IMR-90 (cell line): ENCODE data around the gene ABHD2. TPM values are rescaled to one million over a fixed set of nuclear protein-coding genes. Genes with fewer than 3 reads are reported as not detected.

Experiments used
- ATAC-seq: fragments of 200-7000 bp; cut with Tn5 transposase; 2 replicates; pipeline ENCODE4 v1.9.1; 2020; ENCODE audit warnings: low read depth, mild to moderate bottlenecking, moderate library complexity
- BruUV-seq: library from RNA; stranded (reverse); fragments of 400-500 nt; replicated peaks from 2 replicates; lab custom pipeline; 2021; lab: Mats Ljungman, UMichigan
- CTCF ChIA-PET: fragments of 300-600 bp; formaldehyde crosslinking; extraction: SDS; loops from one replicate; lab custom pipeline; 2021; ENCODE audit warnings: antibody characterized with exemption; lab: Yijun Ruan, JAX
- POLR2A ChIA-PET: fragments of 300-600 bp; sonication (Branson Sonifier 250); formaldehyde crosslinking; loops from one replicate; lab custom pipeline; 2022; ENCODE audit warnings: antibody characterized with exemption; ENCODE audit not compliant: unreplicated experiment; lab: Charles Lee
- DNase-seq: peaks from one replicate; pipeline ENCODE4 v3.0.0; 2013
- H2AFZ ChIP-seq: replicated peaks from 2 replicates; pipeline ENCODE3; 2013; ENCODE audit warnings: low read length, mild to moderate bottlenecking; ENCODE audit not compliant: poor library complexity
- H2AK5ac ChIP-seq: 2 replicates; pipeline ENCODE4 v1.6.1; 2013; ENCODE audit warnings: low read depth, low read length, inconsistent platforms
- H2AK9ac ChIP-seq: replicated peaks from 2 replicates; pipeline ENCODE3; 2013; ENCODE audit warnings: mild to moderate bottlenecking, low read depth, low read length, moderate library complexity; ENCODE audit not compliant: poor library complexity
- H2BK120ac ChIP-seq: 2 replicates; pipeline ENCODE4 v1.6.1; 2013; ENCODE audit warnings: low read depth, low read length, inconsistent platforms
- H2BK15ac ChIP-seq: 3 replicates; pipeline ENCODE4 v1.6.1; 2013; ENCODE audit warnings: low read depth, low read length, inconsistent platforms
- H2BK20ac ChIP-seq: 2 replicates; pipeline ENCODE4 v1.6.1; 2013; ENCODE audit warnings: low read depth, mild to moderate bottlenecking, inconsistent platforms, low read length, moderate library complexity
- H2BK5ac ChIP-seq: 2 replicates; pipeline ENCODE4 v1.6.1; 2013; ENCODE audit warnings: mild to moderate bottlenecking, low read depth, low read length, inconsistent platforms; ENCODE audit not compliant: poor library complexity, severe bottlenecking
- H3K14ac ChIP-seq: replicated peaks from 2 replicates; pipeline ENCODE4 v1.6.1; 2013; ENCODE audit warnings: low read depth, low read length, inconsistent platforms
- H3K18ac ChIP-seq: 2 replicates; pipeline ENCODE4 v1.6.1; 2013; ENCODE audit warnings: low read depth, low read length, control low read depth
- H3K23ac ChIP-seq: 2 replicates; pipeline ENCODE4 v1.6.1; 2013; ENCODE audit warnings: low read depth, low read length, inconsistent platforms
- H3K27ac ChIP-seq: 2 replicates; pipeline ENCODE4 v1.5.1; 2013; ENCODE audit warnings: mild to moderate bottlenecking, control low read depth, low read length; ENCODE audit not compliant: insufficient read depth
- H3K27me3 ChIP-seq: 2 replicates; pipeline ENCODE4 v1.6.1; 2013; ENCODE audit warnings: low read length; ENCODE audit not compliant: control insufficient read depth, insufficient read depth
- H3K36me3 ChIP-seq: 2 replicates; pipeline ENCODE4 v1.6.1; 2013; ENCODE audit warnings: low read length, mixed read lengths; ENCODE audit not compliant: control insufficient read depth, insufficient read depth
- H3K4ac ChIP-seq: 2 replicates; pipeline ENCODE4 v1.6.1; 2013; ENCODE audit warnings: low read depth, low read length, inconsistent platforms
- H3K4me1 ChIP-seq: 2 replicates; pipeline ENCODE4 v1.6.1; 2013; ENCODE audit warnings: low read length, mixed read lengths; ENCODE audit not compliant: control insufficient read depth, insufficient read depth
- H3K4me2 ChIP-seq: 2 replicates; pipeline ENCODE4 v1.6.1; 2013; ENCODE audit warnings: low read depth, mild to moderate bottlenecking, control low read depth, low read length, moderate library complexity
- H3K4me3 ChIP-seq: 2 replicates; pipeline ENCODE4 v1.5.1; 2013; ENCODE audit warnings: low read depth, mild to moderate bottlenecking, control low read depth, low read length, moderate library complexity; ENCODE audit not compliant: insufficient read depth
- H3K56ac ChIP-seq: 2 replicates; pipeline ENCODE4 v1.6.1; 2013; ENCODE audit warnings: low read length, inconsistent platforms; ENCODE audit not compliant: insufficient read depth; ENCODE audit errors: extremely low read depth
- H3K79me1 ChIP-seq, 2 experiments: 2 replicates each; pipeline ENCODE4 v1.6.1; 2013; ENCODE audit warnings: low read length in 2 of 2, inconsistent platforms in 1 of 2, low read depth in 1 of 2
- H3K9ac ChIP-seq: 2 replicates; pipeline ENCODE4 v1.6.1; 2013; ENCODE audit warnings: low read depth, low read length, control low read depth
- H3K9me1 ChIP-seq: 2 replicates; pipeline ENCODE4 v1.6.1; 2013; ENCODE audit warnings: low read length, inconsistent platforms; ENCODE audit not compliant: insufficient read depth
- H3K9me3 ChIP-seq: 2 replicates; pipeline ENCODE4 v1.6.1; 2013; ENCODE audit warnings: low read length; ENCODE audit not compliant: control insufficient read depth, insufficient read depth
- H4K20me1 ChIP-seq: 2 replicates; pipeline ENCODE4 v1.6.1; 2013; ENCODE audit warnings: low read length, inconsistent platforms; ENCODE audit not compliant: insufficient read depth
- H4K5ac ChIP-seq: 2 replicates; pipeline ENCODE4 v1.6.1; 2013; ENCODE audit warnings: mild to moderate bottlenecking, low read depth, low read length, control low read depth
- H4K8ac ChIP-seq, 2 experiments: 2 replicates each; pipeline ENCODE4 v1.6.1; 2013; ENCODE audit warnings: low read depth in 2 of 2, low read length in 2 of 2, control low read depth in 1 of 2, inconsistent platforms in 1 of 2
- H4K91ac ChIP-seq: 2 replicates; pipeline ENCODE4 v1.6.1; 2013; ENCODE audit warnings: low read depth, low read length, inconsistent platforms; ENCODE audit not compliant: insufficient read depth
- BHLHE40 ChIP-seq: fragments of 150-350 bp; IDR thresholded peaks from 2 replicates; pipeline ENCODE4 v1.6.1; 2016; ENCODE audit warnings: mild to moderate bottlenecking, low read depth, low read length
- CEBPB ChIP-seq: IDR thresholded peaks from 2 replicates; pipeline ENCODE4 v1.6.1; 2012; ENCODE audit warnings: low read depth, low read length, improper control_type of control experiment
- CHD1 ChIP-seq: IDR thresholded peaks from 2 replicates; pipeline ENCODE4 v1.6.1; 2012; ENCODE audit warnings: low read depth, low read length, improper control_type of control experiment
- ELK1 ChIP-seq: fragments of 150-350 bp; IDR thresholded peaks from 2 replicates; pipeline ENCODE4 v1.6.1; 2016; ENCODE audit warnings: low read depth, mild to moderate bottlenecking, low read length, moderate library complexity, borderline replicate concordance
- FOS ChIP-seq: fragments of 150-350 bp; IDR thresholded peaks from 2 replicates; pipeline ENCODE4 v1.6.1; 2016; ENCODE audit warnings: low read depth, low read length
- MAFK ChIP-seq: IDR thresholded peaks from 2 replicates; pipeline ENCODE4 v1.6.1; 2012; ENCODE audit warnings: low read depth, low read length, improper control_type of control experiment
- MAZ ChIP-seq: IDR thresholded peaks from 2 replicates; pipeline ENCODE4 v1.6.1; 2012; ENCODE audit warnings: low read depth, mild to moderate bottlenecking, low read length, improper control_type of control experiment, moderate library complexity, borderline replicate concordance
- MXI1 ChIP-seq: IDR thresholded peaks from 2 replicates; pipeline ENCODE4 v1.6.1; 2012; ENCODE audit warnings: low read depth, mild to moderate bottlenecking, low read length, moderate library complexity, borderline replicate concordance
- NFE2L2 ChIP-seq: fragments of 150-350 bp; IDR thresholded peaks from 2 replicates; pipeline ENCODE4 v1.6.1; 2016; ENCODE audit warnings: low read depth, mild to moderate bottlenecking, low read length
- POLR2A ChIP-seq: IDR thresholded peaks from 2 replicates; pipeline ENCODE4 v1.6.1; 2012; ENCODE audit warnings: mild to moderate bottlenecking, low read depth, low read length
- RAD21 ChIP-seq: IDR thresholded peaks from 2 replicates; pipeline ENCODE4 v1.6.1; 2012; ENCODE audit warnings: low read length, improper control_type of control experiment
- RCOR1 ChIP-seq: IDR thresholded peaks from 2 replicates; pipeline ENCODE4 v1.6.1; 2012; ENCODE audit warnings: mild to moderate bottlenecking, low read length, improper control_type of control experiment; ENCODE audit not compliant: insufficient replicate concordance
- RFX5 ChIP-seq: IDR thresholded peaks from 2 replicates; pipeline ENCODE4 v1.8.0; 2012; ENCODE audit warnings: low read depth, mild to moderate bottlenecking, low read length, moderate library complexity
- SMC3 ChIP-seq: fragments of 150-350 bp; IDR thresholded peaks from 2 replicates; pipeline ENCODE4 v1.6.1; 2016; ENCODE audit warnings: low read depth, mild to moderate bottlenecking, antibody characterized with exemption, low read length, moderate library complexity
- WGBS, 2 experiments: methylation state at CpG; one replicate each; pipeline versions ENCODE4 v1.1.5 to v1.1.7; 2013; ENCODE audit warnings: missing lambda C conversion rate in 2 of 2; ENCODE audit not compliant: insufficient read length in 1 of 2; ENCODE audit errors: extremely low coverage in 2 of 2; 5-methylcytosine and 5-hydroxymethylcytosine counted together
- dilution Hi-C: fragments of 300-500 bp; cut with HindIII; formaldehyde crosslinking; loops from one replicate; pipeline ENCODE4 v1.14.3; 2018; ENCODE audit warnings: low sequenced_read_pairs; ENCODE audit not compliant: unreplicated experiment
- in situ Hi-C: fragments of 300-500 bp; cut with MboI; formaldehyde crosslinking; loops from 3 replicates; pipeline ENCODE4 v1.14.3; 2019; ENCODE audit warnings: low sequenced_read_pairs, inconsistent platforms, mixed read lengths
- intact Hi-C: fragments of 100-400 bp; cut with micrococcal nuclease; formaldehyde crosslinking; loops from 2 replicates; pipeline ENCODE4 v1.10.0; 2022
- polyA plus RNA-seq, 3 experiments: library from polyadenylated mRNA; depleted of rRNA; stranded (reverse); fragments of >200 nt; gene quantifications; 2 replicates each; pipeline ENCODE4 v1.2.3, GENCODE V29; 2012; ENCODE audit warnings: low replicate concordance in 1 of 3
- total RNA-seq: library from RNA; depleted of rRNA; stranded (reverse); fragments of >200 nt; gene quantifications from 2 replicates; pipeline ENCODE4 v1.2.3, GENCODE V29; 2012
- TF ChIP-seq, protein P1 (sequence below): fragments of 150-350 bp; IDR thresholded peaks from 2 replicates; pipeline ENCODE4 v1.6.1; 2017; ENCODE audit warnings: mild to moderate bottlenecking, antibody characterized with exemption, low read length, low read depth

ABHD2 gene
- total and polyA plus RNA-seq, 2 of the 4 experiments (the other 2 are of a cell fraction), result 31.2 to 62.9 TPM

DNA sequence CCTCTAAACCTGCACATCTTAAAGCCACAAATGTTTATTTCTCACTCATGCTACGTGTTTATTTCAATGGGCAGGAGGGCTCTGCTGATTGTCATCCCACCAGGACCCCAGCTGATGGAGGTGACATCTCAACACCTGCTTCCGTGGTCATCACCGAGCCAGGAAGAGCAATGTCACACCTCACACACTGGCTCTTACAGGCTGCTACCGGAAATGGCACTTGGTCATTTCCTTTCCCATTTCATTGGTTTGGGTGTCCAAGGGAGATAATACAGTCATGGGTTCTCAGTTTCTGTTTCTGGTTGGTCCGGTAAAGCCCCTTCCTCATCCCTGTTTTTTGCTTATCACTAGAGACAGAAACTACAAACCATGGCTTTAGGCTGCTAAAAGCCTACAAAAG is 41.9 kb downstream of the ABHD2 start:
- no peak overlapping the region for H3K4ac ChIP-seq
- no peak overlapping the region for H4K5ac ChIP-seq
- POLR2A ChIA-PET, result interaction anchor here (0.7 kb wide), 1 partner anchor 10 kb away, joined by 3 read pairs; no protein-coding TSS in a partner anchor
- H3K4me3 ChIP-seq, result no peak overlapping the region
- peak overlapping the region; percentile 60; the same call in 1 of the 2 replicates for H2AK5ac ChIP-seq
- peaks cover 13 to 56% of the 10 kb centered on the region in 2 experiments for H3K79me1 ChIP-seq
- no peak overlapping the region for H2BK15ac ChIP-seq
- dilution Hi-C loops (no loop called here), in situ Hi-C loops (no loop called here), intact Hi-C loops (no loop called here)
- H3K9me1 ChIP-seq, result peaks cover 7% of the 10 kb centered on the region; the same call in 1 of the 2 replicates
- H4K20me1 ChIP-seq, result no peaks in the 10 kb centered on the region
- no CpG with 5 or more reads among the region's 5 CpGs for WGBS, 2 experiments
- H3K18ac ChIP-seq, result no peak overlapping the region
- H3K9ac ChIP-seq, result no peak overlapping the region
- H2AK9ac ChIP-seq, result no peak overlapping the region
- H3K14ac ChIP-seq, result no peak overlapping the region
- H2BK5ac ChIP-seq, result no peak overlapping the region
- BruUV-seq, result no TSS peak
- ATAC-seq (no peak), DNase-seq (no peak)
- H4K91ac ChIP-seq, result no peak overlapping the region
- peaks cover 4% of the 10 kb centered on the region; the same call in 1 of the 2 replicates for H3K4me1 ChIP-seq
- TF ChIP-seq MAZ, result no peak
- TF ChIP-seq MAFK, result no peak
- TF ChIP-seq RCOR1, result no peak
- TF ChIP-seq, protein P1, sequence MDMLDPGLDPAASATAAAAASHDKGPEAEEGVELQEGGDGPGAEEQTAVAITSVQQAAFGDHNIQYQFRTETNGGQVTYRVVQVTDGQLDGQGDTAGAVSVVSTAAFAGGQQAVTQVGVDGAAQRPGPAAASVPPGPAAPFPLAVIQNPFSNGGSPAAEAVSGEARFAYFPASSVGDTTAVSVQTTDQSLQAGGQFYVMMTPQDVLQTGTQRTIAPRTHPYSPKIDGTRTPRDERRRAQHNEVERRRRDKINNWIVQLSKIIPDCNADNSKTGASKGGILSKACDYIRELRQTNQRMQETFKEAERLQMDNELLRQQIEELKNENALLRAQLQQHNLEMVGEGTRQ, result no peak
- no peak for TF ChIP-seq FOS
- no peak for TF ChIP-seq RFX5
- TF ChIP-seq MXI1, result no peak
- TF ChIP-seq ELK1, result no peak
- no peak for TF ChIP-seq BHLHE40
- TF ChIP-seq POLR2A, result no peak
- no peak for TF ChIP-seq RAD21
- TF ChIP-seq CHD1, result no peak
- no peak for TF ChIP-seq CEBPB
- no peak for TF ChIP-seq NFE2L2
- TF ChIP-seq SMC3, result no peak
- no peak overlapping the region for H2BK20ac ChIP-seq
- no peak overlapping the region for H3K27ac ChIP-seq
- no peaks in the 10 kb centered on the region for H3K27me3 ChIP-seq
- H2BK120ac ChIP-seq, result no peak overlapping the region
- no peak overlapping the region for H3K56ac ChIP-seq
- H4K8ac ChIP-seq, result no peak overlapping the region
- no peak overlapping the region for H3K4me2 ChIP-seq
- CTCF ChIA-PET, result interaction anchor here (0.6 to 2.3 kb wide), 15 partner anchors 9 to 566 kb away, joined by 3 to 12 read pairs (median 4); no protein-coding TSS in a partner anchor
- H2AFZ ChIP-seq, result no peak overlapping the region
- no peak overlapping the region for H3K23ac ChIP-seq
- peaks cover 16% of the 10 kb centered on the region for H3K36me3 ChIP-seq
- no peaks in the 10 kb centered on the region for H3K9me3 ChIP-seq
